Stimulated activated CD8-positive, alpha-beta memory T cell treated with anti-CD3 and anti-CD28 coated beads, Interleukin-4, amount 100 ng/mL, for 4 hours (primary cell): ENCODE results near the gene MTR.

Experiments used
- DNase-seq, 2 donors: peaks; one replicate each; pipeline ENCODE4 v3.0.0-alpha.2; 2020; ENCODE audit warnings: low read depth in 2 of 2, low spot score in 1 of 2

Gene MTR

GRCh38 chr1:236862219-236862591, 67.1 kb downstream of the MTR start:
- no peak for DNase-seq

GRCh38 chr1:236862615-236863211, 67.6 kb downstream of the MTR start:
- DNase-seq = no peak

DNA sequence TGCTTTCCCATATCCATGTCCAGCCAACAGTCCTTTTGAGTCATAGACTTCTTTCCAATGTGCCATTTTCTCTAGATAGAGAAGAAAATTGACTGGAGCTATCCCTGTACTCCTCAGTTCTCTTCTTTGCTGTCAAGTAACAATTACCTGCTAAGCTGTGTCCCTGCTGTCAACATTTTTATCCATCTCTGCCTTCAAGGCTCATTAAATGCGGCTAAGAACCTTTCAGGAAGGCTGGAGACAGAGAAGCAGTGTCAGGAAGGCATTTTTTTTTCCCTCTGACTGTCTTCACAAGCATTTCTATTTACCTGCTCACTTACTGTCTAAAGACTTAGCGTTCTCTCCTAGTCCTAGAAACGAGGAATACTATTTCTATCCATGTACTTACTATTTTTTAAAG, 69.1 kb downstream of the MTR start:
- no peak for DNase-seq

- DNase-seq = no peak
Measured at GRCh38 chr1:236864996-236865817, 70.1 kb downstream of the MTR start.

DNA sequence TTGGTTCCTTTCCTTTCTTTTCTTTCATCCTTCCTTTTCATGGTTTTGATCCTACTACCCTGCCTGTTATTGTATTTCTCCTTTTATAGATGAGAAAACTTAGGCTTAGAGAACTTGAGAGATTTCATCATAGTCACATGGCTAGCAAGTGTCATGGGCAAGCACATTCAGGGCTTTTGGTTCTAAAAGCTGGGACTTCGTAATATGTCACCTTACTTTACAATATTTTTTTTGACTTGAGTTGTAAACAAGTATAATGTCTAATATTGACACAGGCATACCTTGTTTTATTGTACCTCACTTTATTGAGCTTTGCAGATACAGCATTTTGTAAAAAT, 70.7 kb downstream of the MTR start:
- no peak for DNase-seq

DNA sequence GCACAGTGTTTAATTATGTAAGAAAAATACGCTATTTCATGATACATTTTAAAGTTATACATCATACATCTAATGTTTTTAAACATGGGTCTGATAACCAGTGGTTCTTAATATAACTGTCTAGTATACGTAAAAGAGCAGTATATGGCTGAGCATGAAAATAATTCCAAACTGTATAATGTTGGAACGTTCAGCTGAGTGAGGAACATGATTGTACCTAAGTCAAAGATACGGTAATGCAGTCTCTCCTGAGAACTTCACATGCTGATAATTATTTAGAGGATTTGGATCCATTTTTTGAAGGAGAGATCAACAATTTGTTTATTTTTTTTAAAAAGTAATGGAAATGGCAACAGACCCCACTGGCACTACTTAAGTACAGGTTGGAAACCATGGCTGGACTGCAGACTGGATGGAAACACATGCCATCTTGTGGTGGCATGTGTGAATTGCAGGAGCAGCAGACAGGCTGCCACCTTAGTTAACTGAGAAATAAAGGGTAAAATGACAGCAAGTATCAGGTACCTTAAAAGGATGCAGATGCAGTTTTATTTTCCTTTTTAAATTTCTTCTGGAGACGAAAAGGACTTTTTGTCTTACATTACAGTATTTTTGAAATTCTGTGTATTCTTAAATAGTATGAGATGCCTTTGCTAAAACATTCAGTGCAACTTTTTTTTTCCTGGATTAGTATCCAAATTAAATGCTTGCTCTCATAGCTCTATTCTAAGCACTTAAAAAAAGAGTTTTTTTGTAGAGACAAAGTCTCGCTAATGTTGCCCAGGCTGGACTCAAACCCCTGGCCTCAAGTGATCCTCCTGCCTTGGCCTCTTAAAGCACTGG, 73.8 kb downstream of the MTR start:
- no peak for DNase-seq

DNA sequence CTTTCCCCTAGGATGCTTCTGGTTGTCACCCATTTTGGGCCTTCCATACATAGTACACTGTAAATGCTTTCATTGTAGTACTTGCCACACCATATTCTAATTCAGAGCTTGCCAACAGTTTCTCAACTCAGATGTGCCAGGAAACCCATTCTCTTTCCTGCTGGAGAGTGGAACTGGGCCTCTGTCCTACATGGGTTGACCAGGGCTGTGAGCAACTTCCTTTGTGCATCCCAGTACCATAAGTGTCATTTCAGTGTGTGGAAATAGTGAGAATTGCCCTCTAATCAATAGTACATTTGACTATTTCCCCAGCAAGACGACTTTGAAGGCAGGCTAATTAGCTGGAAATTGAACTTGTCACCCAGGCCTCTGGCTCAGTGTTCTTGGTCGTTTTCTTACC, 74.8 kb downstream of the MTR start:
- no peak for DNase-seq

DNA sequence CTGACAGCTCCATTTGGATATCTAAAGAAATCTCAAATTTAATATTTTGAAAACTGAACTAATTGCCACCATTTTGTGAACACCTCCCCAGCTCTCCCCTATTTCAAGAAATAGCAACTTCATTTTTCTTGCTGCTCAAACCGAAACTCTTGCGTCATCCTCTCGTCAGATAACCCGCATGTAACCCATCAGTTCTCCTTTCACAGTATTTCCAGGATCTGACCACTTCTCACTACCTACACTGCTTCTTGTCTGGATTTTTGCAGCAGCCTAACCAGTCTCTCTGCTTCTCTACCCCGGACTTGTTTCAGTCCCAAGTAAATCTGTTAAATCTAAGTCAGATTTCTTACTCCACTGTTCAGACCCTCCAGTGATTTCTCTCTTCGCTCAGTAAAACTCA, 75.6 kb downstream of the MTR start:
- DNase-seq = no peak

- DNase-seq = no peak
Measured at GRCh38 chr1:236872075-236872666, 77.1 kb downstream of the MTR start.

GRCh38 chr1:236875975-236876374, 80.9 kb downstream of the MTR start:
- no peak for DNase-seq

GRCh38 chr1:236877661-236878060, 82.6 kb downstream of the MTR start:
- DNase-seq = no peak

- DNase-seq = no peak
Measured at GRCh38 chr1:236880209-236880608, 85.1 kb downstream of the MTR start.

DNA sequence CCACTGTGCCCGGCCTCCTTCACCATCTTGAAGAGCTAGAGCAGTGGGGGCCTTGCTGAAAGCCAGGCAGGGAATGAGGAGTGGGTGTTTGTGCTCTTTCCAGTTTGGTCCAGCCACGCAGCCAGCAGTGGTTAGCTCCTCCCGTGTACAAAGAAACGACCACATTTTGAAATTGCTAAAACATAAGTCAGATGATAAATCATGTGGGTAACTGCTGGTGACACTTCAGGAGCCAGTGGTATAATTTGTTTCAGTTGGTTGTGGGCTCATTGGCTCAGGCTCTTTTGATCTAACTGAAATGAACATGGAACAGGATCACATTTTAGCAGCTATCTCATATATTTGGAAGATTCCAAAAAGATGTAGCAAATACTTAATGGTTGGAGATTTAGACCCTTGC, 87.6 kb downstream of the MTR start:
- no peak for DNase-seq

- no peak for DNase-seq
Measured at GRCh38 chr1:236886199-236886598, 91.1 kb downstream of the MTR start.

DNA sequence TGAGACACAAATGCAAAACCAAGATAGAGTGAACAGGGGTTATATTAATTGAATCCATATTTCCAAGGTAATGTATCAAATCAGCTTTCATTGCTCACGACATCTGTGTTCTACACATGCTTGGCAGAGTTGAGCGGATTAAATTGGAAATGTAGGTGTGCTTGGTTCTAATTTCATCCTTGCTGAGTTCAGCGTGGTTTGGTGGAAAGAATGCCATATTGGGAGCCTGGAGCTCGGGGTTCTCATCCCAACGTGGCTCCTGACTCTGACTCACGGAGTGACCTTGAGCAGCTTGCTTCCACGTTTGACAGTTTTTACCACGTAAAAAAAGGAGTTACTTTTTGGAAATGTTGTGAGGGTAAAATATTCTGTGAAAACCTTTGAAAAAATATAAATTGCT, 92.0 kb downstream of the MTR start:
- no peak for DNase-seq

- DNase-seq = no peak
Measured at GRCh38 chr1:236888126-236888525, 93.0 kb downstream of the MTR start.

DNA sequence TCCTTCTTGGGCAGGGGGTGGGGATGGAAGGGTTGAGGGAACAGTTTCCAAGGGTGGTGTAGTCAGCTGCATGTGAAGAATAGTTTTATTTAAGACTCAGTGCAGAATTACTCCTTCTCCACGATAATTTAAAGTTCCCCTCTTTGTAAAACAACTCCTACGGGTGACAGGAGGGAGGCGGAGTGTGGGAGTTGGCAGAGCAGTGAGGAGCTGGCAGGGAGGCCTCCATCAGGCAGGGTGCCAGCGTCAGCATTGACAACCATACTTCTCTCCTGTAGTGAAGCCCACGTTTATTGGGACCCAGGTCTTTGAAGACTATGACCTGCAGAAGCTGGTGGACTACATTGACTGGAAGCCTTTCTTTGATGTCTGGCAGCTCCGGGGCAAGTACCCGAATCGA, 93.8 kb downstream of the MTR start:
- no peak for DNase-seq

DNA sequence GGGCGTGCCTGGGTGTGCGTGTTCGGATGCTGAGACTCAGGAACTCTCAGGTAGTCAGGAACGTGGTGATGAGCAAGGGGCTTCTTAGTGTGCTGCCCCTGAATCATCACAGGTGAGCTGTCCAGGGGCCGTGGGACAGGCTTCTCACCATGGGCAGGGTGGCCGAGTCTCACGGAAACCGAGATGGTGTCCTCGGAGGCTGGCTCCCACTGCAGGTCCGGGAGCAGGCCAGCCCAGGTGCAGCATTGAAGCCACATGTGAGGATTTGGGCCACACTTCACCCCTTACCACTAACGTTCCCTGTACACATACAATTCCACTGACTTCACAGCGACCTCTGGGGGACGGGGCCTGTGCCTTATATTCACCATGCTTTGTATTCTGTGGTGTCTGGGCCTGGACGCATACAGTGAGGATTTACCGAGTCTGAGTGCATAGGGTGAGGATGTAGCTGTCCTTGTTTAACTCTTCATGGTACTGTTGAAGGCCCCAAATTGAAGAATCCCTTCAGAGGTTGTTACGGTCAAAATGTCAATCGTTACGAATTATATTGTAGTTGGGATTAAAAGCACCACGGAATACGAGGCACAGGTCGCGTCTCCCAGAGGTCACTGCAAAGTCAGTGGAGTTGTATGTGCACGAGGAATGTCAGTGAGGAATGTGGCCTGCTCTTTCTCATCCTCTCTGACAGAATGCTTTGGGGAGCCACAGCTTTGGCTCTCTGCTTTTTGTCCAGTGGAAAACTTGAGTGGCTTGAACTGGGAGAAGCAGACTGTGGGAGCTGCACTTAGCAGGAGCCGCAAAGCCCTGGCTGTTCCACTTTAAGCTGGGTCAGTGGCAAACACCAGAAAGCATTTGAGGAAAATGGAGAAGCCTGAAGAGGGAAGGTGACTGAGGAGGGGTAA, 95.3 kb downstream of the MTR start:
- no peak for DNase-seq

GRCh38 chr1:236893626-236894545, 98.8 kb downstream of the MTR start:
- no peak for DNase-seq
